GM21825 (cell line): Measurements from ENCODE around the gene BIN1.
"Not testable (repeated sequence)": the region's sequence is repeated elsewhere in the genome, so short reads cannot be mapped to it uniquely, and the experiment has no call there.

ENCODE experiments used
- ATAC-seq: cut with Tn5 transposase; IDR thresholded peaks from one replicate; pipeline ENCODE4 v1.9.1; 2021; ENCODE audit warnings: mild to moderate bottlenecking, moderate library complexity; ENCODE audit not compliant: unreplicated experiment

The BIN1 gene

GRCh38 chr2:127029350-127030051, 77.5 kb downstream of the BIN1 start:
- no peak for ATAC-seq

GRCh38 chr2:127028745-127029144, 78.2 kb downstream of the BIN1 start:
- ATAC-seq: not testable (repeated sequence)

GRCh38 chr2:127027715-127028114, 79.2 kb downstream of the BIN1 start:
- no peak for ATAC-seq

- peak; percentile 95 for ATAC-seq
Measured at GRCh38 chr2:127025359-127026166, 81.4 kb downstream of the BIN1 start.

- ATAC-seq: peak; percentile 9
Measured at GRCh38 chr2:127024769-127025358, 82.1 kb downstream of the BIN1 start.

GRCh38 chr2:127023504-127023903, 83.5 kb downstream of the BIN1 start:
- no peak for ATAC-seq

GRCh38 chr2:127022817-127023216, 84.1 kb downstream of the BIN1 start:
- no peak for ATAC-seq

- no peak for ATAC-seq
Measured at GRCh38 chr2:127020536-127020935, 86.4 kb downstream of the BIN1 start.

- ATAC-seq: no peak
Measured at GRCh38 chr2:127017548-127017947, 89.4 kb downstream of the BIN1 start.

GRCh38 chr2:127016329-127016728, 90.6 kb downstream of the BIN1 start:
- no peak for ATAC-seq

GRCh38 chr2:127015106-127015910, 91.6 kb downstream of the BIN1 start:
- no peak for ATAC-seq

- ATAC-seq: no peak
Measured at GRCh38 chr2:127014630-127015029, 92.3 kb downstream of the BIN1 start.

GRCh38 chr2:127014224-127014623, 92.7 kb downstream of the BIN1 start:
- no peak for ATAC-seq

- no peak for ATAC-seq
Measured at GRCh38 chr2:127012868-127013267, 94.1 kb downstream of the BIN1 start.

- no peak for ATAC-seq
Measured at GRCh38 chr2:127012215-127012614, 94.7 kb downstream of the BIN1 start.

- no peak for ATAC-seq
Measured at GRCh38 chr2:127011796-127012195, 95.2 kb downstream of the BIN1 start.

- ATAC-seq: no peak
Measured at GRCh38 chr2:127011231-127011661, 95.7 kb downstream of the BIN1 start.

GRCh38 chr2:127008265-127009015, 98.5 kb downstream of the BIN1 start:
- ATAC-seq: no peak

GRCh38 chr2:127007652-127008051, 99.3 kb downstream of the BIN1 start:
- ATAC-seq: no peak

GRCh38 chr2:127006962-127007361, 100.0 kb downstream of the BIN1 start:
- no peak for ATAC-seq
